HG02840 (cell line): ENCODE results near the gene PKDREJ.

Experiments used
- ATAC-seq: cut with Tn5 transposase; IDR thresholded peaks from one replicate; pipeline ENCODE4 v1.9.1; 2021; ENCODE audit warnings: mild to moderate bottlenecking, moderate library complexity, moderate number of reproducible peaks; ENCODE audit not compliant: unreplicated experiment, low FRiP score

PKDREJ gene

DNA sequence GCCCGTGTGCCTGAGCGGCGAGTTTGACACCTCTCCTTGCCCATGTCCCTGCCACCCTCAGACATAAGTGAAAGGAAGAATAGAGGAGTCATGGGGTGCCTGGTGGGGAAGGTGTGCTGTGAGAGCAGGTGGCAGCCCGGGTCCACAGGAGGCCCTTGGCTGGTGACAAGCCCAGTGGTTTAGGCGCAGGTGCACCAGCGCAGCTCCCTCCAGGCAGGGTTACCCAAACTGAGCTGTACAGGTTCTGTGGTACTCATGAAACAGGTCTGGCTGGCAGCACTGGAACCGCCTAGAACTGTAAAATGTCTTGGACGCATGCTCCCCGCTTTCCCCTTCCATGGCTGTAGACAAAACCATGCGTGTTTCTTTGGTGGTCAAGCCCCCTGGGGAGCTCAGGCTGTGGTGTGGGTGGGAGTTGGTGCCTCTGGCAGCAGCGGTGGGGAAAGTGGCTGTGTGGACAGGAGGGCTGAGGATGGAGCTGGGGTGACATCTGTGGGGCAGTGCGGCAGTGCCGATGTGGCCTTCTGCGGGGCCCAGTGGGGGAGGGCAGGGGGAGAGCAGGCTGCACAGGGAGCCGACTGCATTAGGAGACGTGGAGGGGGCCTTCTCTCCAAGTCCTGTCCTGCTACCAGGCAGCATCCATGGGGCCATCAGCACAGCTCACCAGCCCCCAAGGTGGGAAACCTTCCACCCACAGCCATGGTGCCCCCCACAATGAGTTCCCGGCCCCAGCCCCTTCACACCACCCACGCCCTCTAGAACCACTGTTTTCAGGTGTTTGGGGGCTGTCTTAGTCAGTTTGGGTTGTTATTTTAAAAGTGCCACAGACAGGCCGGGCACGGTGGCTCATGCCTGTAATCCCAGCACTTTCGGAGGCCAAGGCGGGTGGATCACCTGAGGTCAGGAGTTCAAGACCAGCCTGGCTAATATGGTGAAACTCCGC, 28.0 kb upstream of the PKDREJ start:
- no peak for ATAC-seq

GRCh38 chr22:46290121-46290842, 27.1 kb upstream of the PKDREJ start:
- no peak for ATAC-seq

DNA sequence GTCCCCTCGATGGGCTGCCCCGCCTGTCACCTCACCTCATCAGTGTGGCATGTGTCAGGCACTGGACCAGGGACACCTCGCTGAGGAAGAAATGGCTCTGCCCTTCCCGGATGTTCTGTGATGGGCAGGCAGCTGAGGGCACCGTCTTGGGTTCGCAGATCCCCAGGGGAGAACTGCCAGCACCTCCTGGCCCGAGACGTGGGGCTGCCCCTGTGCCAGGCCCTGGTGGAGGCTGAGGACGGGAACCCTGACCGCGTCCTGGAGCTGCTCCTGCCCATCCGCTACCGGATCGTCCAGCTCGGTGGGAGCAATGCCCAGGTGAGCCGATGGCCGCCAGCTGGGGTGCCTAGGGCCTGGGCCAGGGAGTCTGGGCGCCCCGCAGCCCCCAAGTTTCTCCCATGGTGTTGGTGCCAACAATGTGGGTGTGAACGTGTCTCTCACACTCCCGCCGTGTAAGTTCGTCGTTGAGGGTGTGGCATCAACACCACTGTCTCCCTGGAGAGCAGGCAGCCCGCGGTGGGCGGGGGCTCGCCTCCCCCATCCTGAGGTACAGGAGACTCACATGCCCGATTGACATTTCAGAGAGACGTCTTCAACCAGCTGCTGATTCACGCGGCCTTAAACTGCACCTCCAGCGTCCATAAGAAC, 26.2 kb upstream of the PKDREJ start:
- ATAC-seq: no peak

GRCh38 chr22:46288846-46289243, 25.7 kb upstream of the PKDREJ start:
- ATAC-seq: no peak

DNA sequence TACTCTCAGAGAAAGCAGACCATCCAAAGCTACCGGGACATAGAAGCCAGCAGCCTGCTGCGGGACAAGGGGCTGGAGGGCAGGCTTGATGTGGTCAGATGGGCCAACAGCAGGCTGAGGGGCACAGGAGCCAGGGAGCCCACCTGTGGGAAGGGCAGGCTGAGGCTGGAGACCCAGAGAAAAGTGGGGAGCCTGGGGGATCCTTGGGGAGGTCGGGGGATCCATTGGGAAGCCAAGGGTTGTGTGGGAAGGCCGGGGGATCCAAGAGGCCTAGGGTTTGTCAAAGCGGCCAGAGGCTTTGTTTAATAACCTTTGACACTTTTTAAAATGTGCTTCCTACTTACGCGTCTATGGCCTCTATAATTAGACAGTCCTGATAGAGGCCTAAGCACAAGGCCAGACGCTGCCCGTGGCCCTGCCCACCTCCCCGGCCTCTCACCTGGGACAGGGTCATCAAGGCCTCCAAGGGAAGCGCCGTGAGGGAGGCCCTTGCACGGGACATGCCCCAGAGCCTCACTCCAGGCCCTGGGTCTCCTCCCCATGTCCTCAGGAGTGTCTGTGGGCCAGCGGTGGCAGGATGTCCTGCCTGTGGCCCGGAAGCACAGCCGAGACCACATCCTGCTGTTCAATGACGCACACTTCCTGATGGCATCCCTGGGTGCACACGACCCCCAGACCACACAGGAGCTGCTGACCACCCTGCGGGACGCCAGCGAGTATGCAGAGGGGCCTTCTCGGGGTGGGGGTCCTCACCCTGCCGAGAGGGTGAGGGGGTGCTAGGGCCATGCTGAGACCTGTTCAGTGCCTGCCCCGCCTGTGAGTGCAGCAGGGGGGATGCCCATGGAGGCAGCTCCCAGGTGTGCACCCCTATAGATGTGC, 25.0 kb upstream of the PKDREJ start:
- no peak for ATAC-seq

GRCh38 chr22:46286941-46287872, 24.1 kb upstream of the PKDREJ start:
- ATAC-seq: no peak

DNA sequence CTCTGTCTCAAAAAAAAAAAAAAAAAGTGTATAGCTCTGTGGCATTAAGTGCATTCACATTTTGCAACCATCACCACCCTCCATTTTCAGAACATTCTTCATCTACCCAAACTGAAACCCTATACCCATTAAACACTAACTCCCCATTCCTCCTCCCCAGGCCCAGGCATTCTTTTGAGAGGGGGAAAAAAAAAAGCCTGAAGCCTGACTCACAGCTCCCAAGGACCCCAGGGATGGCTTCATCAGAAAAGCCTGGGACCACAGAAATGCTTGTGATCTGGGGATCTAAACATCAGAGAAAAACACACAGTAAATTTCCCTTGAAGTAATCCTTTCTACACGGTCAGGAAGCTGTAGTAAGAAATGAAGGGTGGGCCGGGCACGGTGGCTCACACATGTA, 22.9 kb upstream of the PKDREJ start:
- no peak for ATAC-seq

DNA sequence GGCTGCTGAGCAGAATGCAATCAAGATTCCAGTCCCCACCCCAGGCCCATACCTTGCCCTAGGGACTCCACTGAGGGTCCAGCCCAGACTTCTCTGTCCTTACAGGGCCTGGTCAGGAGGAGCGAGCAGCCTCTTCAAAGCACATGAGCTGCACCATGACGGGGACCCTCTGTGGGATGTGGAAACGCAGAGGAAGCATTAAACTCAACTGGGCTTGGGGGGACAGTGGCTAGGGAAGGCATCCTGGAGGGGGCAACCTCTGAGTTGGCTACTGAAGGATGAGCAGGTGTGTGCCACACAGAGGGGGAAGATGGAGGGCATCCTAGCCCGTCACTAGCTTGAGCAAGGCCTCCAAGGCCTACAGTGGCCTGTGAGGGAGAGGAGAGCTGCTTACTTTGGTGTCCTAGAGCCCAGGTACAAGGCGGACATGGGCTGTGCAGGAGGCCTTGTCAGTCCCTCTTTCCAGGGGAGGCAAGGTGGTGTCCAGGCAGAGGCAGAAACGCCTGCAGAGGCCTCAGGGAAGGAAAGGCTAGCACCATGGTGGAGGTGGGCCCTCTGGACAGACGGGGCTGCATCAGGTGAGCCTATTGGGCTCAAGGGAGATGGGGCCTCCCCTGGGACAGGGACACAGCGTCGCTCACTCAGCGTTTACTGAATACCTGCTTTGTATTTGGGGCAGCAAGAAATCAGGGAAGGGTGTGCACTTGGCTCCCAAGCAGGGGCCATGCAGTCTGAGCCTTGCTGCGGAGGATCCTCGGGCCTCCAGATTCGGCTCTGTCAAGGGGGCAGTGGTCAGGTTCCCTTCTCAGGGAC, 18.9 kb upstream of the PKDREJ start:
- ATAC-seq: no peak

DNA sequence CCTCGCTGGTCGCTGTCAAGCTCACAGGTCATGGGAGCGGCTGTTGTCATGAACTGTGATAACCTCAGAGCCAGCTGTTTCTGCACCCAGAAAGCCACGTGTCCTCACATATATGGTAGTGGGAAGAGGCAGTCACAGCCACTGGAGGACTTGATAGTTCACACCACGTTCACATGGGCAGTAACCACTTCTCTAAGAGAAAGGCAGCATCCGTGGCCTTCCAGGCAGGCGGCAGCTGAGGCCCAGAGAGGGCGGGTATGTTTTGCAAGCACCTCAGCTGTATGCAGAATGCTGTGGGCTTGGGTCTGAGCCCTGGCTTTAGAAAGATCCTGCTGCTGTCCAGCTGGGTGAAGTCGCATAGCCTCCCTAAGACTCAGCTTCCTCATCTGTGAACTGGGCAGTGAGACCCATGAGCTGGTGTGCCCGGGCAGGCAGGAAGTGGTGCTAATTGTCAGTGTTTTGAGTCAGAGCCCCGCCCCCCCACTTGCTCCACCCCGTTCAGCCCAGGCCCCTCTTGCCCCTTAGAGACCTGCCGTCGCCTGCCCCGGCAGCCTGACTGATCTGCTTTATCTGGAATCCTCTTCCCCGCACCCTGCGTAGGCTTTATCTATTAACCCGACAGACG, 18.0 kb upstream of the PKDREJ start:
- no peak for ATAC-seq

DNA sequence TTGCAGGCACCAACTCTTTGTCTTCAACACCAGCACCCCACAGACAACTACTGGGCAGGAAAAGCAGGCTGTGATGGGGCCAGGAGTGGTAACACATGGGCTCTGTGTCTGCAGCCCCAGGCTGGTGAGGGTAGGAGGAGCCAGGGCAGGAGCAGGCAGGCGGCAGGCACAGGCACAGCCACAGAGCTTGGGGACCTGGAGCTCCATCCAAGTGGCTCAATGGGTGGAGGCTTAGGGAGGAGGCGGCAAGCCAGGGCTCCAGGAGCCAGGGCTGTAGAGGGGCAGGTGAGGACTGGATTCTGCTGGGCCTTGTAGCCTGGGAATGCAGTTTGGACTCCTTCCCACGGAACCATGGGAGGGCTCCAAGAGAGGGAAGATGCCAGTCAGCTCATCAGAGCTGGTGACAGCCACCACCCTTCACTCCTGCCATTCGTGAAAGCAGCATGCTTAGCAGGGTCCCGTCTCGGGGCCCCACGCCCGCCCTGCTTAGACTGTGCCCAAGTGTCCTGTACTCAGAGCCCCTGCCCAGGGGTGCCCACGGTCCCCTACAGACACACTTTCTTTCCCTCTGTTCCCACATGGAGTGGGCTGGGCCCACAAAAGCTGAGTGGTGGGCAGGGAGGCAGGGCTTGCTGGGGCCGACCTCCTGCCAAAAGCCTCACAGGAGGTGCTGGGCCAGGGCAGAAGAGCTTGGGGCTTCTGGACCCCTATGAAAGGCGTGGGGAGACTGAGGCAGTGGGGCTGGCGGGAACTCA, 17.1 kb upstream of the PKDREJ start:
- ATAC-seq: no peak

GRCh38 chr22:46278656-46279645, 15.8 kb upstream of the PKDREJ start:
- no peak for ATAC-seq

DNA sequence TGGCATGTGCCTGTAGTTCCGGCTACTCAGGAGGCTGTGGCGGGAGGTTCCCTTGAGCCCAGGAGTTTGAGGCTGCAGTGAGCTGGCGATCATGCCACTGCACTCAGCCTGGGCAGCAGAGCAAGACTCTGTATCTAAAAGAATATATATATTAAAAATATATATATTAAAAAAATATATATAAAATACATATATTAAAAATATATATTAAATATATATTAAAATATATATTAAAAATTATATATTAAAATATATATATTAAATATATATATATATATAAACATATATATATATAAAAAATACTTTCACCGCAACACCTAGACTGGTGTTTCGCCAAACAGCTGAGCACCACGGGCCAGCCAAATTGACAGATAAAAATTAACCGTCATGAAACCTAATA, 13.4 kb upstream of the PKDREJ start:
- no peak for ATAC-seq

- no peak for ATAC-seq
Measured at GRCh38 chr22:46275455-46276122, 12.4 kb upstream of the PKDREJ start.

DNA sequence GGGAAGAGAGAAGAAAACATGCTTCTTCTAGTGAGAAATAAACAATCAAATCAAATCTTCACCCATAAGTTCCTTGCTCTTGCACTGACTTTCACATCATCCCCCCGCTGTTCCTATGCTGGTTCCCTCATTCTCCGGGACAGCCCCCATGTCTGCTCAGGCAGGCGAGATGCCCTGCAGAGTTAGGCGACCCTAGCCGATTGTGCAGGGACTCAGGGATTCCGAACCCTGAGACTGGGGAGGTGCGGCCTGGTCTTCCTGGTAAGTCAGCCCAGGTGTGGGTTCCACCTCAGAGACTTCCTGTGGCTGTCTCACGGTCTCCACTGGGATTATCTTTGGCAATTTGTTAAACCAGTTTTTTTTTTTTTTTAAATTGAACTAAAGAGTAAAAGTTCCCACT, 11.2 kb upstream of the PKDREJ start:
- no peak for ATAC-seq

- ATAC-seq: no peak
Measured at GRCh38 chr22:46273432-46274148, 10.4 kb upstream of the PKDREJ start.
